Measurements from ENCODE around the gene RNGTT. TPM values are rescaled to one million over a fixed set of nuclear protein-coding genes. Genes with fewer than 3 reads are reported as not detected.

The RNGTT gene
- 19.5 and 21.6 TPM in 2 replicates for total RNA-seq

DNA sequence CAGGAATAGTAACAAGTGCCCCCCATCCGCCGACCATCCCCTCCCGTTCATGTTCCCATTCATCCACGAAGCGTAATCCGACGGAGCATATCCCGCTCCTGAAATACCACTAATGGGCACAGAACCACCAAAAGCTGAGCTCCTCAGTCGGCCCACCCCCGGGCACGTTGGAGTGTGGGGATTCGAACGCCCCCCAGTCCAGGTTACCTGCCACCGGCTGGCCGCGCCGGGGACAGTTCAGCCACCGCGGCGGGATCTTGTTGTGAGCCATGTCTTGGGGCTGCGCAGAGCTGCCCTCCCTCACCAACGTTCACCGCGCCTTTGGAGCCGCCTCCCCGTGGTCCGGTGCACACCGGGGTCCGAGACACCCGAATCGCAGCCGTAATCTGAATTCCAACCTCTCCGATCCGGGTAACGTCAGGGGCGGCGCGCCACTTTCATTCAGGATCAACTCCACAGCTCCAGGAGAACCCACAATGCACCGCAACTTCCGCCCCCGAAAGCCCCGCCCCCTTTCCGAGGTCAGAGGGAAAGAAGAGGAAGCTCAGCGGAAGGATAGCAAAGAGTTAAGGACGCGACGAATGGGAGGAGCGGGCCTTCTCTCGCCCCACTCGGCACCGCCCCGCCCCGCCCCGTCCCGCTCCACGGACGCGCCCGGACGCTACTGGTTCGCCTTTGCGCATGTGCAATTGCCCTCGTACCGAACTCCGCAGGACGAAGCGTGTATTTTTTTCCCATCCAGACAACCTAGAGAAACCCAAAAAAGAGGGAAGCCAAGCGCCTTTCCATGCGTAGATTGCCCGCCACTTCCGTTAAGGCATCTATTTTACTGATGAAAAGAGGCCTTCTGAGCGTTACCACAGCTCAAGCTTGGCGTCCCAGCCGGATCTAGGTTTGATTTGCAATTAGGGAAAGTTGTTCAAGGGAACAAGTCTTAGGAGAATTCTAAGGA is at the start of gene RNGTT:
RNGTT (minus strand) TSS at position 480 of the 952 bp plus-strand sequence; CDS start at position 271, 209 bp downstream.

Small RNA genes lying within 50 kb of the gene (small RNA-seq; reads per million reads assigned to genes)
- not detected for gene AL079342.1
- gene RF00045, result not detected

Other genes with a start within 250 kb of the RNGTT start
- gene PNRC1, start 117.1 kb upstream of the RNGTT start, total RNA-seq, result 91.0 and 123 TPM in 2 replicates
- gene SRSF12, start 154.5 kb upstream of the RNGTT start, total RNA-seq, result 0.32 and 0.36 TPM in 2 replicates
- gene PM20D2, start 182.4 kb upstream of the RNGTT start, total RNA-seq, result 6.9 and 7.5 TPM in 2 replicates

All from hair follicle dermal papilla cell (primary cell).